Central memory CD8-positive, alpha-beta T cell (primary cell): ENCODE results near the gene ZNF343.

ENCODE experiments used
- ATAC-seq: fragments of 150-1000 bp; cut with Tn5 transposase; replicated peaks from 2 replicates; pipeline ENCODE4 v1.10.0; 2022; ENCODE audit warnings: mild to moderate bottlenecking, moderate FRiP score, moderate number of reproducible peaks; ENCODE audit not compliant: poor library complexity, severe bottlenecking; ENCODE audit errors: extremely low read depth
- DNase-seq, 2 donors: peaks; one replicate each; pipeline ENCODE4 v3.0.0; 2021; ENCODE audit warnings: low spot score in 2 of 2
- H3K27ac Mint-ChIP-seq: one replicate; pipeline ENCODE4 v1.8.0; 2022; ENCODE audit warnings: low read depth, mild to moderate bottlenecking, moderate library complexity, mixed read lengths
- H3K27me3 Mint-ChIP-seq: one replicate; pipeline ENCODE4 v1.8.0; 2022; ENCODE audit warnings: mixed read lengths
- H3K36me3 Mint-ChIP-seq: one replicate; pipeline ENCODE4 v1.8.0; 2022; ENCODE audit warnings: mild to moderate bottlenecking, moderate library complexity, mixed read lengths; ENCODE audit not compliant: insufficient read depth
- H3K4me1 Mint-ChIP-seq: one replicate; pipeline ENCODE4 v1.8.0; 2022; ENCODE audit warnings: mixed read lengths
- H3K4me3 Mint-ChIP-seq: one replicate; pipeline ENCODE4 v1.8.0; 2022; ENCODE audit warnings: mild to moderate bottlenecking, moderate library complexity, mixed read lengths
- H3K9me3 Mint-ChIP-seq: one replicate; pipeline ENCODE4 v1.8.0; 2022; ENCODE audit warnings: mixed read lengths

The ZNF343 gene

DNA sequence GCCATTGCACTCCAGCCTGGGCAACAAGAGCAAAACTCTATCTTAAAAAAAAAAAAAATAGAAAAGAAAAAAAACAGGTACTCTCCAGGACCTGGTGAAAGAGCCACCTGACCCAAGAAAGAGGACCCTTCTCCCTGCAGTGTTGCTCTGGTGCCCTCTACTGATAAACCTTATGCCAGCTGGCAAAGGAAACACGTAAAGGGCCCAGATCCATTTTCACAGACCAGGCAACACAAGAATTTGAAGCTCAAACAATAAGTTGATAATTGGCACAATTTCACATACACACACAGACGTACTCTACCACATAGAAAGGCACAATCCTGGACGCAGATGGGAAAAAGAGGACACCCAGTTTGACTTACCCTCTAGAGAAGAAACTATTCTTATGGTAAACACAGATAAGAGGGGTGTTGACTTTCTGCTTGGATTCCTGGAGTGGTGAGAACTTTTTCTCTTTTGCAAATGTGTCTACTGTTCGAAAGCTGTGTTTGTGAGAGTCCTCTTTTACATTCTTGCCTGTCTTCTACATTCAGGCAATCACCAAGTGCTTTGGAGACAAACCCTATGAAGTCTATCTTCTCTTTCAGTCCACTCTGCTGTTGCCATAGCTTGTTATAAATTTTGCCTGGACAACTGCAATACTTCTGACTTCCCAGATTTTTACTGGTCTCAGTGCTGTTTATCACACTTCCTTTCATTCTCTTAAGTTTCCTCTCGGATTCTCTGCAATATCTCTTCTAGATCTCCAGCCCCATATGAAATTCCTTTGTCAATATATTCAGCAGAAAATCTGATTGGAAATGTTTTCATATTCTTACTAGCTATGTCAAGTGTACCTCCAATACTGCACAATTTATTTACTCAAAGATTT lies 31.7 kb downstream of the ZNF343 start:
- H3K9me3 Mint-ChIP-seq: no peaks in the 10 kb centered on the region
- no peak overlapping the region for H3K27ac Mint-ChIP-seq
- no peaks in the 10 kb centered on the region for H3K27me3 Mint-ChIP-seq
- ATAC-seq: no peak
- no peak overlapping the region for H3K4me3 Mint-ChIP-seq
- H3K36me3 Mint-ChIP-seq: peaks cover 1% of the 10 kb centered on the region
- H3K4me1 Mint-ChIP-seq: no peaks in the 10 kb centered on the region
- DNase-seq: no peak

DNA sequence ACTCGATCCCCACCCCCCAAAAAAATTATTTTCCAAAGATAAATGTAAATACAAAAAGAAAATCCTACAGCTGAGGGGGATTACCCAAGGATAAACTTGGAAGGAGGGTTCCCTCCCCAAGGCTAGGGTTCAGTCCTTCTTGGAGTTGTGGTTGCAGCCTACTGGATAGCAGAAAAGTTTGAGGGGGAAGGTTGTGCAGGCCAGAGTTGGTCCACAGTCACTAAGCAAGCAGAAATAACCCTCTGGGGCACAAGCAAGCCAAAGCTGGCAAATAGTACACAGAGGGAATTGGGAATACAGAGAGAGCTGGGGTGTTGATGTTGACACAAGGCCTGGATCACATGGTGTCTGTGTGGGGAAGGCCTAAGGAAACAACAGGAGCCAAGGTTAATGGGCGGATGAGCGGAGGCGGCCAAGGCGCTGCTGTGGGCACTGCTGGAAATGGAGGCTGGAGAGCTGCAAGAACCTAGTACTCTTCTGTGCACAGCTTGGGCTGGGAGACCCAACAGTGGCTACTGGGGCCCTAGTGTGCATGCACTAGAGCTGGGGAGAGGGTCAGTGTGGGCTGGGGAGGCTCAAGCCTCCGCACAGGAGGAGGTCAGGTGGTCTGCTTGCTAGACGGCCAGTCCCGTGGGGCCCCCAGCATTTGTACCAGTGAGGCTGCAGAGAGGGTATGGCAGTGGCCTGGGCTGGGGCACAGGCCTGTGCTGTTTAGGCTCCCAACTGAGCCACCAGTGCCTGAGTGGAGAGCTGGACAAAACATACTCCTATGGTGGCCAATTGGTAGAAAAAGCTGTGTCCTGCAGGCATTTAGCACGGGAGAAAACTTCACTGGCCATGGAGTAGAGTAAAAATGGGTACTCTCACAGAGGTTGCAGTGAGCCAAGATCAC lies 32.6 kb downstream of the ZNF343 start:
- ATAC-seq (no peak), DNase-seq (no peak)
- H3K4me3 Mint-ChIP-seq: no peak overlapping the region
- no peaks in the 10 kb centered on the region for H3K9me3 Mint-ChIP-seq
- no peak overlapping the region for H3K27ac Mint-ChIP-seq
- H3K36me3 Mint-ChIP-seq: peaks cover 5% of the 10 kb centered on the region
- peaks cover 3% of the 10 kb centered on the region for H3K4me1 Mint-ChIP-seq
- no peaks in the 10 kb centered on the region for H3K27me3 Mint-ChIP-seq

DNA sequence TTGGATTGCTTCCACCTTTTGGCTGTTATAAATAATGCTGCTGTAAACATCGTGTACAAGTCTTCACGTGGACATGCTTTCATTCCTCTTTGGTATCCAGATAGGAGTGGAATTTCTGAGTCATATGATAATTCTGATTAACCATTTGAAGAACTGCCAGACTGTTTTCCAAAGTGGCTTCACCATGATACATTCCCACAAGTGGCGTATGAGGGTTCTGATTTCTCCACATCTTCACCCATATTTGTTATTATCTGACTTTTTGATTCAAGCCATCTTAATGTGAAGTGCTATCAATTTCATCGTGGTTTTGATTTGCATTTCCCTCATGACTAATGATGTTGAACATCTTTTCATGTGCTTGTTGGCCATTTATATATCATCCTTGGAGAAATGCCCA lies 35.2 kb downstream of the ZNF343 start:
- peaks cover 18% of the 10 kb centered on the region for H3K36me3 Mint-ChIP-seq
- H3K27me3 Mint-ChIP-seq: no peaks in the 10 kb centered on the region
- no peak for DNase-seq
- peaks cover 26% of the 10 kb centered on the region for H3K4me1 Mint-ChIP-seq
- H3K27ac Mint-ChIP-seq: no peak overlapping the region
- H3K4me3 Mint-ChIP-seq: no peak overlapping the region
- no peak for ATAC-seq
- H3K9me3 Mint-ChIP-seq: no peaks in the 10 kb centered on the region

DNA sequence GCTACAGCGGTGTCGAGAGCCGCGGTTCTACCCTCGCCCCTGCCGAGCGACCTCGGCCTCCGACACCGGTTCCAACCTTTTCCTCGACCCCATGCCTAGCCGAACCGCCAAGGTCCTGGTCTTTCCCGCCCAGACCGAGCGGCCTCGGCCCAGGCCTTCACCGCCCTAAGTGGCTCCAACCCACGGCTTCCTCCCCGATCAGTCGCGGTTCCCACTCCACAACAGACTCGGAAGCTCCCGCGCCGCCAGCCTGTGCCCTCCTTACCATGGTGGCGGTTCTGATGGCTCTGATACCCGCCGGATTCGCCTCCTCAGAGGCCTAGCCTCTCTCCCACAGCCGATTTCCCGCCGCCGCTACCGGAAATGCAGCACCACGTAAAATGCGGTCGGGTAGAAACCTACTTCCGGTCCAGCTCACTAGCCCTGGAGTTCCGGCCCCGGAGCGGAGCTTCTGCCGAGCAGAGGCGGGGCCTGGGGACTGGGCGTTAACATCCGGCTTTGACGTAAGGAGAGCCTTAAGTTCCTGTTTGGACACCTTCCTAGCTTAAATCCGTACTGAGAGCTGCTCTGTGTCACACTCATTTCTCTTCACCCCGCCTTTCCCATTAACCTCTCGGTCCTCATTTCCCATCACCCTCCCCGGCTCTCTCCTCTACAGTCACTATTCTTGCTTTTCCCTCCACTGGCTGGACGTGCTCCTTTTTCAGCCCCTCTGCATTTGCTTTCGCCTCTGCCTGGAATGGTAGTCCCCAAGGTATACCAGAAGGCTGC lies 38.1 kb downstream of the ZNF343 start, which contains the start of gene SNRPB:
SNRPB (minus strand) TSS at position 367 of the 771 bp plus-strand sequence; CDS start at position 268, 99 bp downstream.
- DNase-seq: peak; percentile 92 to 95
- peak; percentile 93 for ATAC-seq
- peaks cover 46% of the 10 kb centered on the region for H3K4me1 Mint-ChIP-seq
- no peaks in the 10 kb centered on the region for H3K9me3 Mint-ChIP-seq
- H3K27ac Mint-ChIP-seq: peak within 1 kb of the TSS; percentile 99
- peaks cover 38% of the 10 kb centered on the region for H3K36me3 Mint-ChIP-seq
- H3K4me3 Mint-ChIP-seq: peak within 1 kb of the TSS; percentile 95
- H3K27me3 Mint-ChIP-seq: no peaks in the 10 kb centered on the region

DNA sequence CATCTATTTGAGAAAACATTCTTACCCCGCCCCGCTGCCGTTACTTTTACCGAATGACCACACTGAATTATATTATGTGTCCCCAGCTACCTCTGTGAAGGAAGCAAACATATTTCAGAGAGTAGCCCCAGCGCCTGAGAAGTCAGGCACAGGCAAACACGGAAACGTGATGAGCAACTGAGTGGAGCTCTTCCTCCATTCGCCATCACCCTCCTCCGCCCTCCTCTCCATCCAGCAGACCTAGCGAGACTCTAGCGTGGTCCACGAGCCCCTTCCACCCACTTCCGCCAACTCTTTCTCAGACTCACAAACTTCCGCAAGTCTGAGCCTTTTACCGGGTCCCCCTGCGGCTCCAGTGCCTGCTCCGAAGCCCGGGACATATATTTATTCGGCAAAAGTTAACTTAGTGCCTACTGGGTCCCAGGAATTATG lies 38.7 kb downstream of the ZNF343 start:
- Mint-ChIP-seq H3K36me3 (peaks cover 44% of the 10 kb centered on the region), H3K27ac (peak overlapping the region; percentile 99), H3K4me3 (peak overlapping the region; percentile 95), H3K4me1 (peaks cover 46% of the 10 kb centered on the region), H3K9me3 (no peaks in the 10 kb centered on the region), H3K27me3 (no peaks in the 10 kb centered on the region)
- ATAC-seq: peak; percentile 65
- DNase-seq: peak; percentile 43 to 59

DNA sequence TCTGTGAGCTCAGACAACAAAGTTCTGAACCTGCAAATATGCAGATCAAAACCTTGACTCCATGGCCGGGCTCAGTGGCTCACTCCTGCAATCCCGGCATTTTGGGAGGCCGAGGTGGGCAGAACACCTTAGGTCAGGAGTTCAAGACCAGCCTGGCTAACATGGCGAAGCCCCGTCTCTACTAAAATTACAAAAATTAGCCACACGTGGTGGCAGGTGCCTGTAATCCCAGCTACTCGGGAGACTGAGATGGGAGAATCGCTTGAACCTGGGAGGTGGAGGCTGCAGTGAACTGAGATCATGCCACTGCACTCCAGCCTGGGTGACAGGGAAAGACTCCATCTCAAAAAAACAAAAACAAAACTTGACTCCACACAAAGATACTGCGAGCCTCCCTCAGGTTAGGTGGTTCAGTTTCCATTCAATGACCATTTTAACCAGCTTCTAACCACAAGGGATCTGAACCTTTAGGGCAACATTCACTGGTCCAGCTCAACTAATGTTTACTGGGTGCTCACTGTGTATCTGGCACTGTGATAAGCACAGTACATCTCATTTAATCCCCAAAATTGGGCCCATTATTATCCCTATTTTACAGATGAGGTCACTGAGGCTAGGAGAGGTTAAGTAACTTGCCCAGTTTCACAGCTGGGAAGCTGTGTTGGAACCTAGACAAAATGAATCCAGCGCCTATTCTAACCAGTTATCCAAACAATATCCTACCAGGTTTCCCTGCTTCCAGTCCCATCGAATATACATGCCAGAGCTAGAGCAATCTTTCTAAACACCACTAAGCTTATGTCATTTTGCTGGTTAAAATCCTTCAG lies 39.9 kb downstream of the ZNF343 start:
- DNase-seq: no peak
- no peak for ATAC-seq
- peak overlapping the region; percentile 99 for H3K27ac Mint-ChIP-seq
- H3K36me3 Mint-ChIP-seq: peaks cover 56% of the 10 kb centered on the region
- peak overlapping the region; percentile 95 for H3K4me3 Mint-ChIP-seq
- H3K27me3 Mint-ChIP-seq: no peaks in the 10 kb centered on the region
- H3K9me3 Mint-ChIP-seq: no peaks in the 10 kb centered on the region
- H3K4me1 Mint-ChIP-seq: peaks cover 46% of the 10 kb centered on the region

DNA sequence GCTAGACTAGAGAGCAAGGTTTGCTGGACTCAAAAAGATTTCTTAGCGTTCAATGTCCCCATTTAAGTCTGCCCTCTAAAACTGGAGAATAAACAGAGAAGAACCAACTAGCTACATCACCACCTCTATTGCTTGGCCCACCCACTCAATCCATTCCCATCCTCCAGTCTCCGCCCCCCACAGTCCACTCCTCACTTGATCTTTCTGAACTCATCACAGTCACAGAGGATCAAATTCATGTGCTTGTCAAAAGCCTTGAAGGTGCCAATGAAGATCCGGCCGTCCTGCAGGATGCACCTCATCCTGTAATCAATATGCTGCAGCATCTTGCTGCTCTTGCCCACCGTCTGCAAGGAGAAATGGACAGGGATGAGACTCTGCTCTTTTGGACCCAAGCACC lies 41.3 kb downstream of the ZNF343 start:
- peaks cover 70% of the 10 kb centered on the region for H3K36me3 Mint-ChIP-seq
- no peak overlapping the region for H3K27ac Mint-ChIP-seq
- DNase-seq (no peak), ATAC-seq (no peak)
- H3K27me3 Mint-ChIP-seq: no peaks in the 10 kb centered on the region
- H3K4me1 Mint-ChIP-seq: peaks cover 46% of the 10 kb centered on the region
- H3K9me3 Mint-ChIP-seq: no peaks in the 10 kb centered on the region
- H3K4me3 Mint-ChIP-seq: peak overlapping the region; percentile 95

DNA sequence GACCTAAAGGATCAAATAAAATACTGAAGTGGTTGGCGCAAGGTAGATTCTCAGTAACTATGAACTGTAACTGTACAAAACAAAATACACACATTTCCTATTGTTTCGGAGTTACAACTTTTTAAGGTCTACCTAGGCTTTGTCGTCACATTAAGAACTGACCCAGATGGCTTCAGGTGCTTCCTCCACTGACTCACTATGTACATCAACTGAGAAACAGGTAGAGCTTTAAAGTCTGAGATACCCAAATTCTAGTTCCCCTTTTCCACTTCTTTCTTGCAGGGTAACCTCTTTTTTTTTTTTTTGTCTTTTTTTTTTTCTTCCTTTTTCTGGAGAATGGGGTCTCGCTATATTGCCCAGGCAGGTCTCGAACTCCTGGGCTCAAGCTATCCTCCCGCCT lies 43.6 kb downstream of the ZNF343 start:
- no peak for DNase-seq
- Mint-ChIP-seq H3K4me3 (no peak overlapping the region), H3K27ac (no peak overlapping the region), H3K36me3 (peaks cover 79% of the 10 kb centered on the region), H3K9me3 (no peaks in the 10 kb centered on the region), H3K4me1 (peaks cover 34% of the 10 kb centered on the region), H3K27me3 (no peaks in the 10 kb centered on the region)
- ATAC-seq: no peak

DNA sequence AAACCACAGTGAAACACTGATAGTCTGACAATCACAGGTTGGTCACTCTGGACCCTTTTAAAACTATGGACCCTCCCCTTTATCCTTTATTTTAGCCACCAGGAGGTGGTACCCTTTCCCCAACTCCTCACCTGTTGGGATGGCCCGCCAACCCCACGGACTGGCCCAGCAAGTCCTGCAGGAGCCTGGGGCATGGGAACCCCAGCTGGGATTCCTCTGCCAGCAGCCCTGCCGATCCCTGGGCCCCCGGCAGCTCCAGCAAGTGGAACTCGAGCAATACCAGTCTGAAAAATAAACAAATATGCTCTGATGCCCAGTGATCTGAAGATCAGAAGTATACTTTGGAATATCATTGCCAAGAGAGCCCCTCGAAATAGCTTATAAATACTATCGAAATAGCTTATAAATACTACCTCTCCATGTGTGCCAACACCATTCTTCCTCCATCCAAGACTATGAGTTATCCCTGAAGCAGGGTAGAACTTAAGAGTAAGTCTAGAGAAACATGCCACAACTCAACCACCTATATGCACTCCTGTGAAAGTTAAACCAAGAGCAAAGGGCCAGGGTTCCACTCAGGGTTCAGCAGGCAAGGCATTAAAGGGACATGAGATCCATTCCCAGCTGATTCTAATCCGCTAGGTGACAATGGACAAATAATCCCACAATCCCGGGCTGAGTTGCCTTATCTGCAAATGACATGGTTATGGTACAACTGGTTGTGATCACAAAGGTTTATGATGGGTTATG lies 44.9 kb downstream of the ZNF343 start:
- H3K27ac Mint-ChIP-seq: no peak overlapping the region
- H3K4me3 Mint-ChIP-seq: no peak overlapping the region
- H3K9me3 Mint-ChIP-seq: no peaks in the 10 kb centered on the region
- ATAC-seq (no peak), DNase-seq (no peak)
- no peaks in the 10 kb centered on the region for H3K27me3 Mint-ChIP-seq
- peaks cover 22% of the 10 kb centered on the region for H3K4me1 Mint-ChIP-seq
- H3K36me3 Mint-ChIP-seq: peaks cover 83% of the 10 kb centered on the region

DNA sequence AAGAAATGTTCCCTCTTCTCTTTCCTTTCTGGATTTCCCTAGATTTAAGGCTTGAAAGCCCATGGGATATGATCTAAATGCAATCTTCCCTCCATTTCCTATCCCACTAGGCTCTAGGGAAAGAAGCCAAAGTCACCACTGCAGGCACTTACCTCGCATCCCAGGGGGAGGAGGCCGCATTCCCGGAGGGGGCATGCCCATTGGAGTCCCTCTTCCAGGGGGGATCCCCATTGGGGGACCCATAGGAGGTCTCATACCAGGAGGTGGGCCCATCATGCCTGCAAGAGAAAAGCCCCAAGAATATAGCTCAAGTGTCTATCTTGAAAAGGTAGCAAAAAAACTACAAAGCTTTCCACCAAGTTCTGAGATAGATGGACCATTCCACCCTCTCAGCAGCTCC lies 46.2 kb downstream of the ZNF343 start:
- H3K36me3 Mint-ChIP-seq: peaks cover 87% of the 10 kb centered on the region
- ATAC-seq: no peak
- no peaks in the 10 kb centered on the region for H3K9me3 Mint-ChIP-seq

DNA sequence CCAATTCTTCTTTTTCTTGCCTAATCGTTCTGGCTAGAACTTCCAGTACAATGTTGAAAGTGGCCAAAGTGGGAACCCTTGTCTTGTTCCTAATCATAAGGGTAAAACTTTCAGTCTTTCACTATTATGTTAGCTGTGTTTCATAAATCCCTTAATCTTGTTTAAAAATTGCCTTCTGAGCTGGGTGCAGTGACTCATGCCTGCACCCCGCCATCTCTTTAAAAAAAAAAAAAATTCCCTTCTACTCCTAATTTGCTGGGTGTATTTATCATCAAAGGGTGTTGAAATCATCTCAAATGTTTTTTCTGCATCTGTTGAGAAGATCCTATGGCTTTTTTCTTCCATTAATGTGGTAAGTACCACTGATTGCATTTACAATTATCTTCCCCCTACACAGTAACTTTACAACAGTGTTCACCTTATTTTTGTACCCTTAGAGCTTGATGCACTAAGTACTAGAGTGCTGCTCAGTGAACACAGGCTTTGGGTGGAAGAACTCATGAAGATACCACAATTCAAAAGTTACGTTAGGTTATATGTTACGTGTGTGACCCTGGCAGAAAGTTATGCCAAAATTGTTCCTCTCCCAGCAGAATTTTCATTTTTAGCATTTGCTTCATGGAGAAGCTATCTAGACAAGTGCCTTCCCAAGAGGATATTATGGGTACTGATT lies 47.8 kb downstream of the ZNF343 start:
- no peak overlapping the region for H3K4me3 Mint-ChIP-seq
- DNase-seq: no peak
- H3K9me3 Mint-ChIP-seq: no peaks in the 10 kb centered on the region
- H3K4me1 Mint-ChIP-seq: peaks cover 2% of the 10 kb centered on the region
- no peaks in the 10 kb centered on the region for H3K27me3 Mint-ChIP-seq
- peaks cover 81% of the 10 kb centered on the region for H3K36me3 Mint-ChIP-seq
- ATAC-seq: no peak
- no peak overlapping the region for H3K27ac Mint-ChIP-seq

More for the DNA sequence above, 46.2 kb downstream of the ZNF343 start:
- Mint-ChIP-seq H3K27ac (no peak overlapping the region), H3K27me3 (no peaks in the 10 kb centered on the region), H3K4me3 (no peak overlapping the region), H3K4me1 (peaks cover 9% of the 10 kb centered on the region)
- DNase-seq: no peak
